GM12878 (cell line): ENCODE results near the gene PHETA2.

Experiments
- BRCA1 ChIP-seq: IDR thresholded peaks from 2 replicates; pipeline ENCODE4 v1.6.1; 2011; ENCODE audit warnings: low read depth, low read length, improper control_type of control experiment
- CEBPB ChIP-seq, 2 experiments: fragments of 150-350 bp in 1 of 2; IDR thresholded peaks; 2 replicates each; pipeline ENCODE4 v1.6.1; 2012 to 2014; ENCODE audit warnings: low read depth in 2 of 2, low read length in 2 of 2, borderline replicate concordance in 1 of 2, inconsistent platforms in 1 of 2
- CTCF ChIP-seq, 3 experiments: IDR thresholded peaks in 2 of 3; conservative IDR thresholded peaks in 1 of 3; 2 replicates each; pipeline ENCODE4 v1.5.1; 2011; ENCODE audit warnings: low read depth in 3 of 3, low read length in 3 of 3, mild to moderate bottlenecking in 3 of 3, control low read depth in 2 of 3, moderate library complexity in 2 of 3, inconsistent platforms in 1 of 3, mixed read lengths in 1 of 3; ENCODE audit not compliant: control insufficient read depth in 2 of 3, insufficient read depth in 1 of 3; ENCODE audit errors: extremely low read depth in 1 of 3
- EZH2 ChIP-seq: IDR thresholded peaks from 2 replicates; pipeline ENCODE4 v1.6.1; 2012; ENCODE audit warnings: low read depth, mild to moderate bottlenecking, control low read depth, inconsistent platforms, low read length, borderline replicate concordance; ENCODE audit not compliant: control insufficient read depth
- FOXK2 ChIP-seq: fragments of 450-650 bp; IDR thresholded peaks from 2 replicates; pipeline ENCODE4 v1.6.1; 2017; ENCODE audit warnings: mild to moderate bottlenecking, moderate library complexity
- JUND ChIP-seq: IDR thresholded peaks from 2 replicates; pipeline ENCODE4 v1.6.1; 2012; ENCODE audit warnings: low read depth, mild to moderate bottlenecking, low read length, improper control_type of control experiment, moderate library complexity
- MXI1 ChIP-seq: fragments of 150-350 bp; IDR thresholded peaks from 2 replicates; pipeline ENCODE4 v1.6.1; 2011; ENCODE audit warnings: low read depth, mild to moderate bottlenecking, inconsistent platforms, low read length, improper control_type of control experiment
- SMC3 ChIP-seq: IDR thresholded peaks from 2 replicates; pipeline ENCODE4 v1.6.1; 2011; ENCODE audit warnings: low read length, improper control_type of control experiment, borderline replicate concordance
- TARDBP ChIP-seq: IDR thresholded peaks from 2 replicates; pipeline ENCODE4 v1.6.1; 2016; ENCODE audit warnings: borderline replicate concordance

- TF ChIP-seq EZH2 = no peak
- no peak for TF ChIP-seq BRCA1
- TF ChIP-seq JUND = no peak
- no peak for TF ChIP-seq MXI1
- TF ChIP-seq CEBPB (IDR thresholded peaks at IDR 0.05; ENCODE audit: borderline replicate concordance in 1 of 2, low read depth in 2 of 2, low read length in 2 of 2) = no peak
- TF ChIP-seq CTCF (IDR thresholded peaks at IDR 0.05 in 2 of 3, conservative IDR thresholded peaks at IDR 0.05 in 1 of 3; ENCODE audit: control insufficient read depth in 2 of 3, extremely low read depth in 1 of 3, insufficient read depth in 1 of 3, low read depth in 3 of 3, low read length in 3 of 3) = no peak
- no peak for TF ChIP-seq FOXK2
- TF ChIP-seq SMC3 = no peak
- TF ChIP-seq TARDBP = no peak
These were observed 10.8 kb downstream of the PHETA2 start for GRCh38 chr22:42084874-42085273.
